ENCODE measurements around the gene STPG2.

DNA sequence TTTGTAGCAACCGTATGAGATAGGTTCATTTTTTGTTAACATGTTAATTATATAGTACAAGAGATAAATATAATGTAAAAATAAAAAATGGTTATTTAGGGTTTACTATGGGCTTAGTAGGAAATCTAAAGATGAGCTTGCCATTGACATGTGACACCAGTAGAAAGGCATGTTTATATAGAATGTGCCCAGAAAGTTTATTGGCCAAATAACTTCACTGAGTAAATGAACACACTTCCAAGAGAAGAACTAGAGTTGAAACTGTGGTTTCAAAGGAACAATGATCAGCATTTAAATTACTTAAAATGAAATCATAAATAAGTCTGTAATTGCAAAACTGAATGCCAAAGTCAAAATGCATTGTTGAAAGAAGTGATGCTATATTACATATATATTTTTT lies 503.3 kb downstream of the STPG2 start:
- TF ChIP-seq EZH2 (IDR thresholded peaks at IDR 0.05; ENCODE audit: borderline replicate concordance, low read depth, low read length, severe bottlenecking) (no peak), POLR2AphosphoS5 (IDR thresholded peaks at IDR 0.05; ENCODE audit: insufficient read depth, low read depth, low read length) (no peak), FOS (IDR thresholded peaks at IDR 0.05; ENCODE audit: borderline replicate concordance, insufficient read depth, low read length) (no peak)
- TF ChIP-seq, protein P1, sequence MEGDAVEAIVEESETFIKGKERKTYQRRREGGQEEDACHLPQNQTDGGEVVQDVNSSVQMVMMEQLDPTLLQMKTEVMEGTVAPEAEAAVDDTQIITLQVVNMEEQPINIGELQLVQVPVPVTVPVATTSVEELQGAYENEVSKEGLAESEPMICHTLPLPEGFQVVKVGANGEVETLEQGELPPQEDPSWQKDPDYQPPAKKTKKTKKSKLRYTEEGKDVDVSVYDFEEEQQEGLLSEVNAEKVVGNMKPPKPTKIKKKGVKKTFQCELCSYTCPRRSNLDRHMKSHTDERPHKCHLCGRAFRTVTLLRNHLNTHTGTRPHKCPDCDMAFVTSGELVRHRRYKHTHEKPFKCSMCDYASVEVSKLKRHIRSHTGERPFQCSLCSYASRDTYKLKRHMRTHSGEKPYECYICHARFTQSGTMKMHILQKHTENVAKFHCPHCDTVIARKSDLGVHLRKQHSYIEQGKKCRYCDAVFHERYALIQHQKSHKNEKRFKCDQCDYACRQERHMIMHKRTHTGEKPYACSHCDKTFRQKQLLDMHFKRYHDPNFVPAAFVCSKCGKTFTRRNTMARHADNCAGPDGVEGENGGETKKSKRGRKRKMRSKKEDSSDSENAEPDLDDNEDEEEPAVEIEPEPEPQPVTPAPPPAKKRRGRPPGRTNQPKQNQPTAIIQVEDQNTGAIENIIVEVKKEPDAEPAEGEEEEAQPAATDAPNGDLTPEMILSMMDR (IDR thresholded peaks at IDR 0.05; ENCODE audit: extremely low read depth in 1 of 2, insufficient read depth in 1 of 2, low read depth in 1 of 2, low read length in 2 of 2), result no peak

Data from endothelial cell of umbilical vein (primary cell).